OCI-LY3 (cell line): ENCODE measurements around the gene FBXO41.

Source experiments
- H2AFZ ChIP-seq: fragments of 200-600, 300-600 bp; shearing (Covaris generic); 2 replicates; pipeline ENCODE4 v1.6.0; 2014; ENCODE audit warnings: antibody characterized with exemption, low read depth, low read length
- H3K27ac ChIP-seq: fragments of 200-600, 300-600 bp; sonication (generic); 2 replicates; pipeline ENCODE4 v1.5.1; 2014; ENCODE audit warnings: mild to moderate bottlenecking, low read length, moderate library complexity, mixed read lengths
- H3K27me3 ChIP-seq: fragments of 200-600, 300-600 bp; sonication (generic); 2 replicates; pipeline ENCODE4 v1.6.1; 2014; ENCODE audit warnings: low read depth, low read length, mixed read lengths
- H3K36me3 ChIP-seq: fragments of 200-600, 300-600 bp; sonication (generic); replicated peaks from 2 replicates; pipeline ENCODE3; 2014; ENCODE audit warnings: low read depth, low read length, mixed read lengths
- H3K4me1 ChIP-seq: fragments of 300-600, 200-600 bp; sonication (generic); 2 replicates; pipeline ENCODE4 v1.6.1; 2014; ENCODE audit warnings: low read length, mixed read lengths
- H3K4me2 ChIP-seq: fragments of 200-600, 300-600 bp; sonication (generic); 2 replicates; pipeline ENCODE4 v1.6.1; 2014; ENCODE audit warnings: low read length, mixed read lengths
- H3K4me3 ChIP-seq: fragments of 300-600, 200-600 bp; sonication (generic); 2 replicates; pipeline ENCODE4 v1.5.1; 2014; ENCODE audit warnings: antibody characterized with exemption, mild to moderate bottlenecking, low read length, moderate library complexity
- H3K79me2 ChIP-seq: fragments of 300-600, 200-600 bp; shearing (Covaris generic); 2 replicates; pipeline ENCODE4 v1.6.1; 2014; ENCODE audit warnings: mild to moderate bottlenecking, low read length, mixed read lengths
- H3K9ac ChIP-seq: fragments of 300-600, 200-600 bp; shearing (Covaris generic); 2 replicates; pipeline ENCODE4 v1.6.0; 2014; ENCODE audit warnings: mild to moderate bottlenecking, low read length, moderate library complexity
- H3K9me3 ChIP-seq: fragments of 200-600, 300-600 bp; shearing (Covaris generic); 2 replicates; pipeline ENCODE4 v1.6.1; 2014; ENCODE audit warnings: low read length, mixed read lengths; ENCODE audit not compliant: insufficient read depth
- H4K20me1 ChIP-seq: fragments of 200-600, 300-600 bp; sonication (generic); 2 replicates; pipeline ENCODE4 v1.6.1; 2016; ENCODE audit warnings: low read length, mixed read lengths; ENCODE audit not compliant: insufficient read depth
- EZH2phosphoT487 ChIP-seq: fragments of 200-600 bp; shearing (Covaris generic); IDR thresholded peaks from 2 replicates; pipeline ENCODE4 v1.6.1; 2018; ENCODE audit warnings: antibody characterized with exemption, mixed run types, low read depth
- TF ChIP-seq, protein P1 (sequence below): fragments of 200-600, 300-600 bp; sonication (generic); IDR thresholded peaks from 2 replicates; pipeline ENCODE4 v1.5.1; 2014; ENCODE audit warnings: antibody characterized with exemption, low read length, low read depth

FBXO41 gene

DNA sequence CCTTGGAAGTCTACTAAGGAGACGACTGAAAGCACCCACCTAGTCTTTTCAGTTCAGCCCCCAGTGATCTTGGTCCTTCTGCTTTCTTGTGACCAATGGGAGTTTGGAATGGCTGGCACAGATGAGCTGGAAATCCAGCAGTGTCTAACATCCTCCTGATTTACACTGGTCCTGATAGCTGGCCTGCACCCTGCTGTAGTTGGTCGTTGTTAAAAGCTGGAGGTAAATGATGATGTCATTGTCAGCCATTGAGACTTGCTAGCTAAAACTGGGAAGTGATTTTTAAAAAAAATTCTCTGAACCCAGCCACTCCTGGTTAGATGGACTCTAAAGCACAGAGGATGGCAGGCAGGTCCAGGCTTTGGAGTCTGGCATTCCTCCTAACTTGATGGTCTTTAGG, 30.9 kb downstream of the FBXO41 start:
- Histone ChIP-seq H3K27ac (peak overlapping the region; percentile 16; the same call in 1 of the 2 replicates), H2AFZ (no peak overlapping the region), H3K9ac (no peak overlapping the region), H3K4me3 (no peak overlapping the region), H3K36me3 (peaks cover 70% of the 10 kb centered on the region), H3K79me2 (0 out of 2 replicates have a peak, but pooled peaks cover 7% of the 10 kb centered on the region), H3K9me3 (no peaks in the 10 kb centered on the region), H4K20me1 (peaks cover 10% of the 10 kb centered on the region; the same call in 1 of the 2 replicates), H3K4me1 (no peaks in the 10 kb centered on the region), H3K4me2 (no peak overlapping the region), H3K27me3 (no peaks in the 10 kb centered on the region)
- no peak for TF ChIP-seq EZH2phosphoT487
- TF ChIP-seq, protein P1, sequence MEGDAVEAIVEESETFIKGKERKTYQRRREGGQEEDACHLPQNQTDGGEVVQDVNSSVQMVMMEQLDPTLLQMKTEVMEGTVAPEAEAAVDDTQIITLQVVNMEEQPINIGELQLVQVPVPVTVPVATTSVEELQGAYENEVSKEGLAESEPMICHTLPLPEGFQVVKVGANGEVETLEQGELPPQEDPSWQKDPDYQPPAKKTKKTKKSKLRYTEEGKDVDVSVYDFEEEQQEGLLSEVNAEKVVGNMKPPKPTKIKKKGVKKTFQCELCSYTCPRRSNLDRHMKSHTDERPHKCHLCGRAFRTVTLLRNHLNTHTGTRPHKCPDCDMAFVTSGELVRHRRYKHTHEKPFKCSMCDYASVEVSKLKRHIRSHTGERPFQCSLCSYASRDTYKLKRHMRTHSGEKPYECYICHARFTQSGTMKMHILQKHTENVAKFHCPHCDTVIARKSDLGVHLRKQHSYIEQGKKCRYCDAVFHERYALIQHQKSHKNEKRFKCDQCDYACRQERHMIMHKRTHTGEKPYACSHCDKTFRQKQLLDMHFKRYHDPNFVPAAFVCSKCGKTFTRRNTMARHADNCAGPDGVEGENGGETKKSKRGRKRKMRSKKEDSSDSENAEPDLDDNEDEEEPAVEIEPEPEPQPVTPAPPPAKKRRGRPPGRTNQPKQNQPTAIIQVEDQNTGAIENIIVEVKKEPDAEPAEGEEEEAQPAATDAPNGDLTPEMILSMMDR, result no peak

DNA sequence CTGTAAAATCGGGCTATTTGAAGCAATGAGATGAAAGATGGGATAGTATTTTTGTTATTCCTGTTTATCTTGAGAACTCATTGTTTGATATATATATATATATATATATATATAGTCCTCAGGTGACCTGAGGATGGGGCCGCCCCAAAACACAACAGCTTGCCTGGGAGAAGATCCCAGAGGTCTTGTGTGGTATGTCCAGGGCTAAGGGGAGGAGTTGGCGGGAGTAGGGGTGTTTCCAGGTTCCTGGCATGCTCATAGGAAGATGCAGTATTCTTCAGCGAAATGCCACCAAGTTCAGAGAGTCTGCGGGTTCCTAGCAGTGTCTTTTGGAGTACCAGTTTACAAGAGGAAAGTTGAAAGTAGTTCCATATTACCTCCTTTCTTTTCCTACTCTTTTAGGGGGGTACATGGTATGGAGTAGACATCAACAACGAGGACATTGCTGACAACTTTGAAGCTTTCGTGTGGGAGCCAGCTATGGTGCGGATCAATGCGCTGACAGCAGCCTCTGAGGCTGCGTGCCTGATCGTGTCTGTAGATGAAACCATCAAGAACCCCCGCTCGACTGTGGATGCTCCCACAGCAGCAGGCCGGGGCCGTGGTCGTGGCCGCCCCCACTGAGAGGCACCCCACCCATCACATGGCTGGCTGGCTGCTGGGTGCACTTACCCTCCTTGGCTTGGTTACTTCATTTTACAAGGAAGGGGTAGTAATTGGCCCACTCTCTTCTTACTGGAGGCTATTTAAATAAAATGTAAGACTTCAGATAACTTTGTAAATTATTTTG, 31.8 kb downstream of the FBXO41 start:
- TF ChIP-seq, protein P1, result no peak
- TF ChIP-seq EZH2phosphoT487, result no peak
- no peak overlapping the region for H3K4me2 ChIP-seq
- no peaks in the 10 kb centered on the region for H3K27me3 ChIP-seq
- H3K36me3 ChIP-seq, result peaks cover 68% of the 10 kb centered on the region
- H4K20me1 ChIP-seq, result peaks cover 10% of the 10 kb centered on the region; the same call in 1 of the 2 replicates
- no peak overlapping the region for H3K4me3 ChIP-seq
- H3K27ac ChIP-seq, result no peak overlapping the region
- no peaks in the 10 kb centered on the region for H3K9me3 ChIP-seq
- H2AFZ ChIP-seq, result no peak overlapping the region
- H3K4me1 ChIP-seq, result no peaks in the 10 kb centered on the region
- H3K79me2 ChIP-seq, result 0 out of 2 replicates have a peak, but pooled peaks cover 7% of the 10 kb centered on the region
- no peak overlapping the region for H3K9ac ChIP-seq

DNA sequence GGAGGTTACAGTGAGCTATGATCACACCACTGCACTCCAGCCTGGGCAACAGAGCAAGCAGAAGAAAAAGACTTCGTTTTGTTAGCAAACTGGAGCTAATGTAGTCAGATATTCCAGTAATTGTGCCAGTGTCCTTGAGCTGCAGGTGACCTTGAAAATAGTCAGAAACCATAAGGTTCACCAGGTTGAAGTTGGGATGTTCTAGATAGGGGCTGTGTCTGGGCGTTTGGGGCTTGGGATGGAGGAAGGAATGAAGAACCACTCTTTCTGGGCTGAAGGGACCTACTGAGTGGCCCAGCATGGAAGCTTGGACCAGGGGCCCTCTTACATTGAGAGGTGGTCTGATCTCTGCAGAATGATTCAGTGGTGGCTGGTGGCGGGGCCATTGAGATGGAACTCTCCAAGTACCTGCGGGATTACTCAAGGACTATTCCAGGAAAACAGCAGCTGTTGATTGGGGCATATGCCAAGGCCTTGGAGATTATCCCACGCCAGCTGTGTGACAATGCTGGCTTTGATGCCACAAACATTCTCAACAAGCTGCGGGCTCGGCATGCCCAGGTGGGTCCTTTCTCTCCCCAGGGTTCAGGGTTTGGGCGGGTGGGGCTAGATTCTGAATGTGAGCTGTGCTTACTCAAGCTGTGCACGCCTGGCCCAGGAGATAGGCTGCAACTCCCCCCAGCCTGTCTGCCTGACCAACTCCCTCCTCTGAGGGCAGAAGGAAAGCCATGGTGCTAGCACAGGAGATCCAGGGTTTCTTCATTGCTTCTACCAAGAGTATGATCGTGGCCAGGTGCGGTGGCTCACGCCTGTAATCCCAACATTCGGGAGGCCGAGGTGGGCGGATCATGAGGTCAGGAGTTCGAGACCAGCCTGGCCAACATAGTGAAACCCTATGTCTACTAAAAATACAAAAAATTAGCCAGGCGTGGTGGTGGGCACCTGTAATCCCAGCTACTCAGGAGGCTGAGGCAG, 33.1 kb downstream of the FBXO41 start:
- Histone ChIP-seq H3K79me2 (peaks cover 16% of the 10 kb centered on the region), H3K4me2 (no peak overlapping the region), H3K27ac (no peak overlapping the region), H3K9ac (no peak overlapping the region), H2AFZ (no peak overlapping the region), H3K4me1 (no peaks in the 10 kb centered on the region), H4K20me1 (0 out of 2 replicates have a peak, but pooled peaks cover 7% of the 10 kb centered on the region), H3K9me3 (no peaks in the 10 kb centered on the region), H3K36me3 (peaks cover 77% of the 10 kb centered on the region), H3K27me3 (no peaks in the 10 kb centered on the region), H3K4me3 (no peak overlapping the region)
- TF ChIP-seq, protein P1, result no peak
- no peak for TF ChIP-seq EZH2phosphoT487

DNA sequence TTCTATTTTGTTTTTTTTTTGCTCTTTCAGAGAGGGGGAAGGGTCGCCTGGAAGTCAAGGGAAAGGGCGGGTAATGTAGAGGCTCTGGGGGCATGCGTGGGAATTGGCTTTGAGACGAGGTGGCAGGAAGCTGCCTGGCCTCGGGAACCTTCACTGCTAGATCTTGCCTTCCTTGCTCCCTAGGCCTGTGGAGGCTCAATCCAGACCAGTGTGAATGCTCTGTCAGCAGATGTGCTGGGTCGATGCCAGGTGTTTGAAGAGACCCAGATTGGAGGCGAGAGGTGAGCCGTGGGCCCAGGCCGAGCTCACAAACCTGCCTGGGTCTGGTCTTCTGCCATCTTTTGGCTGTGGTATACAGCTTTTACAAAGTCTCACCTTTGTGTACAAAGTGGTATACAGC, 34.6 kb downstream of the FBXO41 start:
- Histone ChIP-seq H3K36me3 (peaks cover 85% of the 10 kb centered on the region), H3K79me2 (peaks cover 26% of the 10 kb centered on the region), H3K9ac (no peak overlapping the region), H4K20me1 (0 out of 2 replicates have a peak, but pooled peaks cover 7% of the 10 kb centered on the region), H3K4me3 (no peak overlapping the region), H2AFZ (no peak overlapping the region), H3K4me2 (no peak overlapping the region), H3K27ac (no peak overlapping the region), H3K4me1 (no peaks in the 10 kb centered on the region), H3K27me3 (no peaks in the 10 kb centered on the region), H3K9me3 (no peaks in the 10 kb centered on the region)
- no peak for TF ChIP-seq EZH2phosphoT487
- TF ChIP-seq, protein P1, result no peak
